HG02588 (cell line): ENCODE measurements around the gene MAST2.
"Not testable (repeated sequence)": the region's sequence is repeated elsewhere in the genome, so short reads cannot be mapped to it uniquely, and the experiment has no call there.

ENCODE experiments used
- ATAC-seq: cut with Tn5 transposase; IDR thresholded peaks from one replicate; pipeline ENCODE4 v1.9.1; 2021; ENCODE audit warnings: mild to moderate bottlenecking, moderate library complexity; ENCODE audit not compliant: unreplicated experiment

The MAST2 gene

GRCh38 chr1:45809761-45810160 is 6.3 kb downstream of the MAST2 start:
- ATAC-seq, result no peak

GRCh38 chr1:45814776-45815175 is 11.4 kb downstream of the MAST2 start:
- ATAC-seq, result no peak

- no peak for ATAC-seq
Observed at GRCh38 chr1:45815667-45816458, 12.5 kb downstream of the MAST2 start.

GRCh38 chr1:45820173-45820572 is 16.8 kb downstream of the MAST2 start:
- no peak for ATAC-seq

GRCh38 chr1:45820788-45821187 is 17.4 kb downstream of the MAST2 start:
- ATAC-seq, result no peak

DNA sequence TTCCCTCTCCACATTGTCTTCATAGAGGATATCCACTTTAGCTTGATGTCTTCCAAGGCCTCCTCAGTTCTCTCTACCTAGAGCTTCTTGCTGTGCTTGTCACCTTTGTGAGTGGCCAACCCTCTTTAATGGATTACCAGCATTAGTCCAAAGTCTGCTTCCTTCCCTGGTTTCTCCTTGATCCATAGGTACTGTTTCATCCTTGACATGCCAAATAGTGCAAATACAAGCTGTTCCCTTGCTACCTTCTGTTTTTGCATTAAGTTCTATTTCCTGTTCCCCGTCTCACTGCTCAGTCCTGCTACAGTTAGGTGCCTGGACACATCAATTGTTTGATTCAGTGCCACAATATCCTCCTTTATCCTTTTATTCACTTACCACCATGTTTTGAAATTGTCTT is 19.2 kb downstream of the MAST2 start:
- no peak for ATAC-seq

DNA sequence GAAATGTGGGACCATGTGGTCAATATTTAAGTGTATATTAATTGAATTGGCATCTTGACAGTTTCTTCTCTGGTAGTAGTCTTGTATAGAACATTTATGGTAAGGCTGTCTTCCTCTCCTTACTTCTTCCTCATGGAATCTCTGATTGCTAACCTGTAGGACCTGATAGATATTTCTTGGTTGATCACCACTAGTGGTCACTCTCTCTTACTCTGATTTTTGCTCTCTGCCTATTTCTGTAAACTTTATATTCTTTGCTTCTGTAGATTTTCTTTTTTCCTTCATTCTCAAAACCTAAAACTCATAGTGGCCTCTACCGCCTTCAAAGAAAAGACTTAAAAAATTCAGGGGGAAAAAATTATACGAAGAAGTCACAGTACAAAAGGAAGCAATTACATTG is 21.2 kb downstream of the MAST2 start:
- no peak for ATAC-seq

GRCh38 chr1:45827256-45827655 is 23.8 kb downstream of the MAST2 start:
- ATAC-seq, result no peak

DNA sequence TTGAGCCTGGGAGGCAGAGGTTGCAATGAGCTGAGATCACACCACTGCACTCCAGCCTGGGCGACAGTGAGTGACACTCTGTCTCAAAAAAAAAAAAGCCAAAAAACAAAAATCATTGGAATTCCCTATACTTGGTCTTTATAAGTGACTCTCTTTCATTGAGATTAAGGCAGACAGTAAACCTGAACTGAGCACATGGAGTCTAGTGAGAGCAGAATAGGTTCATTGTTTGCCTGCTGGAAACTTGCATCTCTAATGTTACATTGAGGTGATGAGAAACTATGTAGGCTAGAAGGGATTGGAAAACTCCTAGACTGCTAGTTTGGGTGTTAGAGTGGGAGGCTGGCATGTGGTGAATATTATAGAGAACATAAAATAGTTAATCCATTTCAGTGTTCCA is 25.4 kb downstream of the MAST2 start:
- ATAC-seq, result no peak

DNA sequence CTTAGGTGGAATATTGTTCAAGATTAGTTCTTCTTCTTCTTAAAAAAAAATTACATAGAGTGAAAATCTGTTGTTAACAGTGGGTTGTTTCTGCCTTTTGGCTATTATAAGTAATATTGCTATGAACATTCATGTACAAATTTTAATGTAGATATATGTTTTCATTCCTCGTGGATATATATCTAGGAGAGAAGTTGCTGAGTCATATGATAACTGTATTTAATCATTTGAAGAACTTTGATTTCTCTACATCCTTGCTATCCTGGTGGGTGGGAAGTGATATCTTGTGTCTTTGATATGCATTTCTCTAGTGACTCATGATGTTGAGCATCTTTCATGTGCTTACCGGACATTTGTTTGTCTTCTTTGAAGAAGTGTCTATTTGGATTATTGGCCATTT is 29.9 kb downstream of the MAST2 start:
- ATAC-seq, result no peak

- ATAC-seq, result no peak
Observed at GRCh38 chr1:45834689-45835088, 31.3 kb downstream of the MAST2 start.

DNA sequence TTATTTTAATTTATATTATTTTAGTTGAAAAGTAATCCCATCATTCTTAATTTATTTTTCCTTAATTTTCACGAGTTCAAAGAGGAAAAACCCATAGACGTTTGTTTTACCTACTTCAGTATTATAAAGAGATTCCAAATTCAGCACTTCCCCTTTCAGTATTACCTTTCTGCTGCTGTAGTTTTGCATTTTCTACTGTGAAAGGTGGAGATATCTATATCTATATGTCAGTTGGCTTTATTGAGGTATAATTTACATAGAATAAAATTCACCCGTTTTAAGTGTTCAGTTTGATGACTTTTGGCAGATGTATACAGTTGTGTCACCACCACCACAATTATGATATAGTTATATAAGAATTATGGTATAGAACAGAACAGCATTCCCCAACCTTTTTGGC is 33.0 kb downstream of the MAST2 start:
- ATAC-seq, result no peak

GRCh38 chr1:45836861-45837260 is 33.4 kb downstream of the MAST2 start:
- ATAC-seq, result not testable (repeated sequence)

GRCh38 chr1:45838322-45838721 is 34.9 kb downstream of the MAST2 start:
- not testable (repeated sequence) for ATAC-seq

DNA sequence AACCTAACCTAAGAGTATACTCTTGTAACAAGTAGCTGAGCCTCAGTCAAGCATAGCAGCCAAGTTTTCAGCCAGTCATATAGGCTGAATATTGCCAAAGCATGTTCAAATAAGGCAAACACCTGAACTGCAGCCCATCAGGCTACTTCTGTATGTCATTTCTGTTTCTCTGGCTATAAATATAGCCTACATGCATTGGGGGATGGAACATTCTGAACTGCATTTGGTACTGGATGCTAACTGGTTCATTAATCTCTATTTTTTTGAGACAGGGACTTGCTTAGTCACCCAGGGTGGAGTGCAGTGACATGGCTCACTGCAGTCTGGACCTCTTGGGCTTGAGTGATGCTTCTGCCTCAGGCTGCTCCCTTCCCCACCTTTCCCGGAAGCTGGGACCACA is 37.3 kb downstream of the MAST2 start:
- ATAC-seq, result no peak

DNA sequence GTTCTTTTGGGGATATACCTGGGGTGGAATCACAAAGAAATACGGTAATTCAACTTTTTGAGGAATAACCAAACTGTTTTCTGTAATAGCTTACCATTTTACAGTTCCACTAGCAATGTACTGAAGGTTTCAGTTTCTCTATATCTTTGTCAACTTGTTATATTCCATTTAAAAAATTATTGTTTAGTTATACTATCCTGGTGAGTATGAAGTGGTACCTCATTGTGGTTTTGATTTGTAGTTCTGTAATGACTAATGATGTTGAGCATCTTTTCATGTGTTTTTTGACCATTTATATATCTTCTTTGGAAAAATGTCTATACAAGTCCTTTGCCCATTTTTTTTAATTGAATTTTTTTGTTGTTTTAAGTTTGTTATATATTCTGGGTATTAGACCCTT is 39.4 kb downstream of the MAST2 start:
- no peak for ATAC-seq

DNA sequence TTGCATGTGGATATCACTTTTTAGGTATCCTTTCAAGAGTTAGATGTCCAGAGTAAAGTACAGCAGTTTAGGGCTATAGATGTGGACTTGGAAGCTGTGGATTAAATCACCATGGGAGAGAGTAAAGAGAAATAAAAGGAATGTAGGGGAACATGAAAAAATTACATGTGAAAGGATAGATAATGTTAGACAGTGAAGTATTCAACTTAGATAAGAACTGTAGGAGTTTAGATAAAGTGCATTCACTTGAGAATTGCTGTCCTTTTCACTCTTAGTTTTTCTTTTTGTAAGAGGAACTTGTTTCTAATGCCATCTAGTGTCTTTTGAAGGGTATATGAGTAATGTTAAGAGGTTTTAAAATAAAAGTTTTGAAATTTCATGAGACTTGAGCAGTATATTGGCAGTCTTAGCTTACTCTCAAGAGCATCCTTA is 40.1 kb downstream of the MAST2 start:
- no peak for ATAC-seq

GRCh38 chr1:45844000-45844399 is 40.6 kb downstream of the MAST2 start:
- not testable (repeated sequence) for ATAC-seq

DNA sequence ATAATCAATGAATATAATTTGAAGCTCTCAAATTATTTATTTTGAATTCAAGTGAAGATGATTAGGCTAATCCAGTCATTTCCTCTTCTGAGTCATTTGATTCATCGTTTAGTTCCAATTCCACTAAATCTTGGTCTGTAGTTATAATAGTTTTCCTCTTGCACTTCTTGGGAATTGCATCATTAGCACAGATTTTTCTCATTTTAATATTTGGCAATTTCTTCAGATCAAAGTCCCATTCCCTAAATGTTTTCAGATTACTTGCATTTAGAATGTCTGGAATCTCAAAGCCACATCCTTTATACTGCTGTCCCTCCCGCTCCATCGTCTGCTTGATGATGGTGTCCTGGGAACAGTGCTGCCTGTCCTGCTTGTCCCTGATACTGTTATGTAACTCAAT is 43.5 kb downstream of the MAST2 start:
- no peak for ATAC-seq

- no peak for ATAC-seq
Observed at GRCh38 chr1:45848097-45848496, 44.7 kb downstream of the MAST2 start.

GRCh38 chr1:45848714-45849113 is 45.3 kb downstream of the MAST2 start:
- no peak for ATAC-seq

- ATAC-seq, result no peak
Observed at GRCh38 chr1:45850017-45850416, 46.6 kb downstream of the MAST2 start.

DNA sequence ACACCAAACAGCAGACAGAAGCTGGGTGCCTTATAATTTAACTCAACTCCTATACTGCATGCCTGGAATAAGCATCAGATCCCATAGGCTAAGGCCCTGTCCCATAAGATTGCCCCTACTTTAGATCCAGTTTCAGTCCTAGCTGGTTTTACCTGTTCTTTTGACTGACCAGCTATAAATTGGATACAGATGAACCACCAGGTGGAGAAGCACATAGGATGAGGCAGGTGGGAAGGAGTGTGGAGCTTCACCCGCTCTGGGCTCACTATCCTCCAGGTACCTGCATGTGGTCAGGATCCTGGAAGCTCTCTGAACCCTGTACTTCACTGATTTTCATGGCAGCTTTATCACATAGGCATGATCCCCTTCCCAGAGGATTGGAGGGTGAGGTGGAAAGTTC is 51.3 kb downstream of the MAST2 start:
- ATAC-seq, result no peak
